ENCODE results near the gene MRPL49.

The MRPL49 gene

DNA sequence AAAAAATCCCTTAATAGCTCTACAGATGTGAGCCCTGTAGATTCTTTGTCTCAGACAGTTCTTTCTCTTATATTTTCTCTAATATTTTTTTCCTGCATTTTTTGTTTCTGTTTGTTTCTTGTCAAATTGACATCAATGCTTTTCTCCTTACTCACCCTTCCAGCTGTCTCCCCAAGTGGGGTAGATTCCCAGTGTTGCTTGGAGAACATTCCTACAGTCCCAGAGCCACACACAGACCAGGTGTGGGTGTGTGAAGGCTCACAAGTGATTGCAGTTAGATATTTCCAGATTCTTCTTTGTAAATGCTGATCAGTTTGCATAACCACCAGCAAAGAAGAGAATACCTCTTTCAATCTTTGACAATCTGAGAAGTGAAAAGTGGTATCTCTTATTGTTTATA lies 18.6 kb upstream of the MRPL49 start:
- DNase-seq, result no peak

- DNase-seq, result no peak
Observed at GRCh38 chr11:65104628-65105027, 17.5 kb upstream of the MRPL49 start.

DNA sequence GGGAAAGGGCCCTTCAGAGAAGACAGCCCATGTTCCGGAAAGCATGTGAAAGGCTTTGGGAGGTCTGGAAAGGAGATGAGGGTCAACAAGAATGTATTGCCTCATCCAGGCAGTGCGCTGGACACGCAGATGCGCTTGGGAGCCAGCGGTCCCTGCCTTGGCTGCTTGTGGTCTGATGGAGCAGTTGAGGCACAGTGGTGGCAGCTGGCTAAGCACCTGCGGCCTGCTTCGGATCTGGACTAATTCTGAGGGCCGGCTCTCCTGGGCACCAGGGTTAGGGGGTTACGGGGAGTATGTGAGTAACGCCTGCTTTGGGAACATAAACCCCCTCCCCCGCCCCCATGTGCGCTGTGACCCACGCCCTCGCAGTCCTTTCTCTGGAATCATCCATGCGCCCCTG lies 15.0 kb upstream of the MRPL49 start:
- DNase-seq, result no peak

- DNase-seq, result no peak
Observed at GRCh38 chr11:65107751-65108468, 14.2 kb upstream of the MRPL49 start.

DNA sequence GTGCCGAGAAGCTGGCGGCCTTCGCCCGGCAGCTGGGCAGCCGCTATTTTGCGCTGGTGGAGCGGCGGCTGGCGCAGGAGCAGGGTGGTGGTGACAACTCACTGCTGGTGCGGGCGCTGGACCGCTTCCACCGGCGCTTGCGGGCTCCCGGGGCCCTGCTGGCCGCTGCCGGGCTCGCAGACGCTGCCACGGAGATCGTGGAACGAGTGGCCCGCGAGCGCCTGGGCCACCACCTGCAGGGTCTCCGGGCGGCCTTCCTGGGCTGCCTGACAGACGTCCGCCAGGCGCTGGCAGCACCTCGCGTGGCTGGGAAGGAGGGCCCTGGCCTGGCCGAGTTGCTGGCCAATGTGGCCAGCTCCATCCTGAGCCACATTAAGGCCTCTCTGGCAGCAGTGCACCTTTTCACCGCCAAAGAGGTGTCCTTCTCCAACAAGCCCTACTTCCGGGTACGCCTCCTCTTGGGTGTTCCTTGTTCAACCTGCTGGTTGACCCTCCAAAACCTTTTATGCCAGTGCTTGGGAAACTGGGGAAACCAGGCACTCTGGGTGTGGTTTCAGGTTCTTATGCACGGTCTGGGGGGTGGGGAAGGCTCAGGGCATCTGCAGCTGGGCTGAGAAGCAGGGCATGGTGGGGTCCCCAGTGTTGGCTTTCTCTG lies 13.5 kb upstream of the MRPL49 start:
- no peak for DNase-seq

GRCh38 chr11:65109231-65110198 lies 12.6 kb upstream of the MRPL49 start:
- DNase-seq, result no peak

- DNase-seq, result peak; percentile 98
Observed at GRCh38 chr11:65110354-65110861, 11.7 kb upstream of the MRPL49 start.

- DNase-seq, result no peak
Observed at GRCh38 chr11:65111159-65111743, 10.9 kb upstream of the MRPL49 start.

GRCh38 chr11:65111744-65112545 lies 10.2 kb upstream of the MRPL49 start, which contains the start of gene TM7SF2:
Gene TM7SF2 (plus strand): TSS chr11:65111872. CDS start chr11:65112016, 144 bp downstream.
- DNase-seq, result peak; percentile 97

DNA sequence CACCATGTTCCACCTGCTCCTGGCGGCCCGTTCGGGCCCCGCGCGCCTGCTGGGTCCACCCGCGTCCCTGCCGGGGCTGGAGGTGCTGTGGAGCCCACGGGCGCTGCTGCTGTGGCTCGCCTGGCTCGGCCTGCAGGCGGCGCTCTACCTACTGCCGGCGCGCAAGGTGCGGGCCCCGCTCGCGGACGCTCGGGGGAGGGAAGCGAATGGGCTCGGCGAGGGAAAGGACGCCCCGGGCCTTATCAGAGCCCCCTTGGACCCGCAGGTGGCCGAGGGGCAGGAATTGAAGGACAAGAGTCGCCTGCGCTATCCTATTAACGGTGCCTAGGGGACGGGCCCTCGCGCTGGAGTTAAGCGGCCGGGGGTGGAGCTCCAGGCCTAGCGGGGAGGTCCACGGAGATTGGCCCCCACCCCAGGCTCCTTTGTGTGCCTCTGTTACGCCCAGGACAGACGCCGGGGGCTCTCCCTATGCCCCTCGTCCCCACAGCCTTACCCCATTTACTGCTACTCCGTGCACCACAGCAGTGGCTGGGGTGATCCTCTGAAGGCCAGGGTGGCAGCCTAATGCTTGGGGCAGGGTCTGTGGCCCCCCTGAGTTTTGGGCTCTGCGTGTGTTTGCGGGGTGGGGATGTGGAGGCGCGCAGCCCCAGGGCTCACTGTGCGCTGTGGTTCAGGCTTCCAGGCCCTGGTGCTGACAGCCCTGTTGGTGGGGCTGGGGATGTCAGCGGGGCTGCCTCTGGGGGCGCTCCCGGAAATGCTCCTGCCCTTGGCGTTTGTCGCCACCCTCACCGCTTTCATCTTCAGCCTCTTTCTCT lies 9.4 kb upstream of the MRPL49 start:
- DNase-seq, result peak; percentile 92

- DNase-seq, result no peak
Observed at GRCh38 chr11:65113361-65113756, 8.8 kb upstream of the MRPL49 start.

- DNase-seq, result no peak
Observed at GRCh38 chr11:65113839-65114238, 8.3 kb upstream of the MRPL49 start.

DNA sequence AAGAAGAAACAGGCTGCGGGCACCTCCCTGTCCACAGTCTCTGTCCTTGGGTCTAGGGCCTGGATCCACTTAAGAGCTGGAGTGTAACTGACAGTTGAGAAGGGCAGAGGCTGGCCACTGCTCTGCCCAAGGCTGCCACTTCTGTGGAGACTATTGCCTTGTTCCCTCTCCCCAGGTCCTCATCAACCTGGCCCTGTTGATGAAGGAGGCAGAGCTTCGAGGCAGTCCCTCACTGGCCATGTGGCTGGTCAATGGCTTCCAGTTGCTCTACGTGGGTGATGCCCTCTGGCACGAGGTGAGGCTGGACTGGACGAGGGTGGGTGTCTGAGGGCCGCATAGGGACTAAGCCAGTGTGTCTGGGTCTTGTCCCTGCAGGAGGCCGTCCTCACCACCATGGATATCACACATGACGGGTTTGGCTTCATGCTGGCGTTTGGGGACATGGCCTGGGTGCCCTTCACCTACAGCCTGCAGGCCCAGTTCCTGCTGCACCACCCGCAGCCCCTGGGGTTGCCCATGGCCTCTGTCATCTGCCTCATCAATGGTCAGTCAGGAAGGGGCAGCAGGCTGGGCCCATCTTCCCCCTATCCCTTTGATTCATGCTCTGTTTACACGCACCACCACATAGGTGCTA lies 7.5 kb upstream of the MRPL49 start:
- no peak for DNase-seq

GRCh38 chr11:65115361-65116082 lies 6.6 kb upstream of the MRPL49 start:
- DNase-seq, result peak; percentile 62

- peak; percentile 88 for DNase-seq
Observed at GRCh38 chr11:65116370-65117205, 5.5 kb upstream of the MRPL49 start.

GRCh38 chr11:65117206-65118096 lies 4.7 kb upstream of the MRPL49 start, which contains the start of gene ZNHIT2:
Gene ZNHIT2 (minus strand): TSS chr11:65117701. CDS start chr11:65117653, 48 bp downstream.
- DNase-seq, result peak; percentile 100

GRCh38 chr11:65118097-65118837 lies 3.9 kb upstream of the MRPL49 start:
- DNase-seq, result no peak
